HEK293 (cell line): ENCODE data around the gene SLAMF1.

Source experiments
- CTCF ChIA-PET: fragments of 350-600 bp; formaldehyde crosslinking; extraction: SDS; loops from one replicate; lab custom pipeline; 2021; ENCODE audit warnings: antibody characterized with exemption; lab: Yijun Ruan, JAX
- POLR2A ChIA-PET: fragments of 300-600 bp; formaldehyde crosslinking; extraction: SDS; loops from one replicate; lab custom pipeline; 2020; ENCODE audit warnings: antibody characterized with exemption, inconsistent platforms; lab: Yijun Ruan, JAX
- H3K27ac ChIP-seq: fragments of 200-500 bp; sonication (Bioruptor generic); 2 replicates; pipeline ENCODE4 v1.5.1; 2014; ENCODE audit warnings: low read depth, low read length, control low read depth, inconsistent platforms; ENCODE audit errors: extremely low read depth
- H3K36me3 ChIP-seq, 2 experiments: fragments of 200-500 bp in 1 of 2; sonication (Bioruptor generic) in 1 of 2; 1 replicate in 1 of 2; 2 replicates in 1 of 2; pipeline ENCODE4 v1.5.1; 2014 to 2017; ENCODE audit warnings: inconsistent platforms in 2 of 2, low read length in 2 of 2; ENCODE audit not compliant: control insufficient read depth in 2 of 2, insufficient read depth in 1 of 2
- H3K4me1 ChIP-seq: fragments of 200-500 bp; sonication (Bioruptor generic); 2 replicates; pipeline ENCODE4 v1.5.1; 2014; ENCODE audit warnings: mild to moderate bottlenecking, low read length, inconsistent platforms; ENCODE audit not compliant: control insufficient read depth, insufficient read depth
- H3K4me3 ChIP-seq: 2 replicates; pipeline ENCODE4 v1.5.1; 2011; ENCODE audit warnings: low read depth, mild to moderate bottlenecking, control low read depth, low read length, moderate library complexity
- H3K9me3 ChIP-seq: fragments of 200-500 bp; sonication (Bioruptor generic); 2 replicates; pipeline ENCODE4 v1.5.1; 2014; ENCODE audit warnings: low read depth, low read length, inconsistent platforms; ENCODE audit not compliant: control insufficient read depth, insufficient read depth
- CTCF ChIP-seq: fragments of 450-650 bp; formaldehyde crosslinking; IDR thresholded peaks from 2 replicates; pipeline ENCODE4 v1.5.1; 2016; ENCODE audit warnings: missing biosample characterization, missing genetic modification characterization
- INSM2 ChIP-seq: fragments of 450-650 bp; formaldehyde crosslinking; IDR thresholded peaks from 2 replicates; pipeline ENCODE4 v1.5.1; 2016; ENCODE audit warnings: missing biosample characterization, missing genetic modification characterization
- KLF10 ChIP-seq: fragments of 450-650 bp; IDR thresholded peaks from 2 replicates; pipeline ENCODE4 v1.5.1; 2018; ENCODE audit warnings: missing biosample characterization, mild to moderate bottlenecking, missing genetic modification characterization
- PRDM1 ChIP-seq: fragments of 450-650 bp; formaldehyde crosslinking; IDR thresholded peaks from 2 replicates; pipeline ENCODE4; 2016; ENCODE audit warnings: missing biosample characterization, missing genetic modification characterization
- SP2 ChIP-seq: fragments of 450-650 bp; formaldehyde crosslinking; IDR thresholded peaks from 2 replicates; pipeline ENCODE4 v1.5.1; 2016; ENCODE audit warnings: missing biosample characterization, missing genetic modification characterization
- ZBTB1 ChIP-seq: fragments of 450-650 bp; formaldehyde crosslinking; IDR thresholded peaks from 2 replicates; pipeline ENCODE4 v1.5.1; 2016; ENCODE audit warnings: missing biosample characterization, missing genetic modification characterization
- ZBTB44 ChIP-seq: fragments of 450-650 bp; IDR thresholded peaks from 2 replicates; pipeline ENCODE4 v1.5.1; 2018; ENCODE audit warnings: missing biosample characterization, mild to moderate bottlenecking, missing genetic modification characterization
- ZBTB49 ChIP-seq: fragments of 450-650 bp; formaldehyde crosslinking; IDR thresholded peaks from 2 replicates; pipeline ENCODE4 v1.5.1; 2016; ENCODE audit warnings: missing biosample characterization, missing genetic modification characterization, low read depth
- ZEB2 ChIP-seq: fragments of 450-650 bp; formaldehyde crosslinking; IDR thresholded peaks from 2 replicates; pipeline ENCODE4 v1.5.1; 2016; ENCODE audit warnings: missing biosample characterization, missing genetic modification characterization
- ZNF10 ChIP-seq: fragments of 450-650 bp; formaldehyde crosslinking; IDR thresholded peaks from 2 replicates; pipeline ENCODE4 v1.5.1; 2017; ENCODE audit warnings: missing biosample characterization, missing genetic modification characterization
- ZNF114 ChIP-seq: fragments of 450-650 bp; formaldehyde crosslinking; IDR thresholded peaks from 2 replicates; pipeline ENCODE4 v1.5.0; 2017; ENCODE audit warnings: missing biosample characterization, missing genetic modification characterization
- ZNF155 ChIP-seq: fragments of 450-650 bp; formaldehyde crosslinking; IDR thresholded peaks from 2 replicates; pipeline ENCODE4 v1.5.1; 2016; ENCODE audit warnings: missing biosample characterization, missing genetic modification characterization
- ZNF26 ChIP-seq: fragments of 450-650 bp; formaldehyde crosslinking; IDR thresholded peaks from 2 replicates; pipeline ENCODE4 v1.5.1; 2016; ENCODE audit warnings: missing biosample characterization, missing genetic modification characterization
- ZNF324 ChIP-seq: fragments of 450-650 bp; formaldehyde crosslinking; IDR thresholded peaks from 2 replicates; pipeline ENCODE4 v1.5.1; 2016; ENCODE audit warnings: missing biosample characterization, missing genetic modification characterization
- ZNF350 ChIP-seq: fragments of 450-650 bp; formaldehyde crosslinking; IDR thresholded peaks from 2 replicates; pipeline ENCODE4 v1.5.0; 2017; ENCODE audit warnings: missing biosample characterization, mild to moderate bottlenecking, missing genetic modification characterization
- ZNF366 ChIP-seq: fragments of 450-650 bp; formaldehyde crosslinking; conservative IDR thresholded peaks from 2 replicates; pipeline ENCODE4 v1.5.1; 2016; ENCODE audit warnings: missing biosample characterization, missing genetic modification characterization
- ZNF394 ChIP-seq: fragments of 450-650 bp; formaldehyde crosslinking; IDR thresholded peaks from 2 replicates; pipeline ENCODE4 v1.5.1; 2016; ENCODE audit warnings: missing biosample characterization, missing genetic modification characterization, mild to moderate bottlenecking, moderate library complexity, borderline replicate concordance
- ZNF544 ChIP-seq: fragments of 450-650 bp; formaldehyde crosslinking; IDR thresholded peaks from 2 replicates; pipeline ENCODE4 v1.5.0; 2017; ENCODE audit warnings: missing biosample characterization, missing genetic modification characterization
- ZNF555 ChIP-seq: fragments of 450-650 bp; formaldehyde crosslinking; conservative IDR thresholded peaks from 2 replicates; pipeline ENCODE4 v1.5.1; 2017; ENCODE audit warnings: missing biosample characterization, mild to moderate bottlenecking, missing genetic modification characterization, inconsistent platforms
- ZNF580 ChIP-seq: fragments of 450-650 bp; formaldehyde crosslinking; IDR thresholded peaks from 2 replicates; pipeline ENCODE4 v1.5.1; 2016; ENCODE audit warnings: missing biosample characterization, missing genetic modification characterization
- ZNF626 ChIP-seq: fragments of 450-650 bp; sonication (Bioruptor Pico); formaldehyde crosslinking; IDR thresholded peaks from 2 replicates; pipeline ENCODE4 v1.5.1; 2018; ENCODE audit warnings: missing biosample characterization, missing genetic modification characterization, inconsistent platforms
- ZNF747 ChIP-seq: fragments of 450-650 bp; formaldehyde crosslinking; IDR thresholded peaks from 2 replicates; pipeline ENCODE4 v1.5.1; 2016; ENCODE audit warnings: missing biosample characterization, missing genetic modification characterization
- ZSCAN5A ChIP-seq: fragments of 450-650 bp; formaldehyde crosslinking; IDR thresholded peaks from 2 replicates; pipeline ENCODE4 v1.5.1; 2016; ENCODE audit warnings: missing biosample characterization, missing genetic modification characterization

Gene SLAMF1

GRCh38 chr1:160612613-160613218 lies 34.1 kb downstream of the SLAMF1 start:
- Histone ChIP-seq H3K4me1 (no peaks in the 10 kb centered on the region), H3K27ac (no peak overlapping the region), H3K36me3 (no peaks in the 10 kb centered on the region), H3K9me3 (no peaks in the 10 kb centered on the region), H3K4me3 (no peak overlapping the region)
- POLR2A ChIA-PET, result no interaction called here
- CTCF ChIA-PET, result interaction anchor here (0.6 to 1.0 kb wide), 3 partner anchors 8 to 180 kb away, joined by 3 read pairs; no protein-coding TSS in a partner anchor
- TF ChIP-seq ZBTB1 (tag by site-specific recombination), result no peak
- TF ChIP-seq ZNF114 (tag by site-specific recombination), result no peak
- no peak for TF ChIP-seq ZNF626 (tag by site-specific recombination)
- no peak for TF ChIP-seq INSM2 (tag by site-specific recombination)
- no peak for TF ChIP-seq CTCF (tag by site-specific recombination)
- TF ChIP-seq ZNF555 (tag by site-specific recombination), result no peak
- TF ChIP-seq ZNF544 (tag by site-specific recombination), result no peak
- TF ChIP-seq ZNF155, result no peak

- H3K4me3 ChIP-seq, result no peak overlapping the region
- H3K27ac ChIP-seq, result no peak overlapping the region
- ChIA-PET POLR2A (no interaction called here), CTCF (interaction anchor here (0.6 to 4.1 kb wide), 8 partner anchors 8 to 369 kb away, joined by 3 to 22 read pairs (median 4); no protein-coding TSS in a partner anchor)
- TF ChIP-seq ZNF580 (tag by site-specific recombination) (no peak), ZNF114 (tag by site-specific recombination) (no peak), ZNF350 (tag by site-specific recombination) (no peak), ZBTB44 (tag by site-specific recombination) (no peak), ZNF366 (no peak), ZEB2 (tag by site-specific recombination) (no peak), PRDM1 (tag by site-specific recombination) (no peak), ZNF26 (tag by site-specific recombination) (no peak), KLF10 (tag by site-specific recombination) (no peak), ZSCAN5A (no peak), ZBTB49 (tag by site-specific recombination) (no peak), ZNF394 (tag by site-specific recombination) (no peak), ZNF10 (tag by site-specific recombination) (no peak), ZNF324 (no peak), ZNF747 (no peak), SP2 (tag by site-specific recombination) (no peak)
- no peaks in the 10 kb centered on the region for H3K4me1 ChIP-seq
- H3K36me3 ChIP-seq, result no peaks in the 10 kb centered on the region
- H3K9me3 ChIP-seq, result no peaks in the 10 kb centered on the region
Observed at GRCh38 chr1:160610569-160611242, 36.1 kb downstream of the SLAMF1 start.
